Stomach (tissue), 9 donors: ENCODE results near the gene CFTR. TPM values are rescaled to one million over a fixed set of nuclear protein-coding genes. Genes with fewer than 3 reads are reported as not detected.

Experiments used
- DNase-seq, 2 donors: peaks; one replicate each; pipeline versions ENCODE4 v3.0.0 to v3.0.0-alpha.2; 2013 to 2019
- H3K27ac ChIP-seq, 5 donors: fragments of 200-600 bp in 4 of 5; sonication (generic) in 4 of 5; one replicate each; pipeline ENCODE4 v1.5.1; 2013 to 2019; ENCODE audit warnings: mild to moderate bottlenecking in 1 of 5, moderate library complexity in 1 of 5
- H3K27me3 ChIP-seq, 3 donors: fragments of 200-600 bp; sonication (generic); one replicate each; pipeline ENCODE4 v1.5.1; 2017 to 2019; ENCODE audit warnings: mixed run types in 1 of 3
- H3K36me3 ChIP-seq, 4 donors: fragments of 200-600 bp; sonication (generic); 1 replicate in 3 of 4; 2 replicates in 1 of 4; pipeline ENCODE4 v1.5.1; 2016 to 2019
- H3K4me1 ChIP-seq, 4 donors: fragments of 200-600 bp; sonication (generic); one replicate each; pipeline ENCODE4 v1.5.1; 2016 to 2019
- H3K4me3 ChIP-seq, 4 donors: fragments of 200-600 bp; sonication (generic) in 3 of 4; one replicate each; pipeline ENCODE4 v1.5.1; 2016 to 2019; ENCODE audit warnings: mild to moderate bottlenecking in 1 of 4
- H3K9me3 ChIP-seq, 4 donors: fragments of 200-600 bp; sonication (generic); one replicate each; pipeline ENCODE4 v1.5.1; 2016 to 2019
- CTCF ChIP-seq, 7 experiments: fragments of 450-650 bp in 4 of 7; fragments of 200-600 bp in 3 of 7; sonication (generic) in 3 of 7; IDR thresholded peaks; one replicate each; pipeline ENCODE4 v1.5.1; 2016 to 2019; ENCODE audit warnings: antibody characterized with exemption in 7 of 7, control low read depth in 2 of 7, mild to moderate bottlenecking in 1 of 7
- EP300 ChIP-seq: sonication (generic); formaldehyde crosslinking; IDR thresholded peaks from one replicate; pipeline ENCODE4 v1.6.1; 2017; ENCODE audit warnings: antibody characterized with exemption
- POLR2A ChIP-seq, 4 donors: fragments of 450-650 bp; IDR thresholded peaks; one replicate each; pipeline ENCODE4 v1.6.1; 2016; ENCODE audit warnings: antibody characterized with exemption in 4 of 4, control low read depth in 2 of 4, mild to moderate bottlenecking in 1 of 4, moderate library complexity in 1 of 4
- POLR2AphosphoS5 ChIP-seq, 3 donors: sonication (generic); formaldehyde crosslinking; IDR thresholded peaks; one replicate each; pipeline ENCODE4 v1.6.1; 2016; ENCODE audit warnings: antibody characterized with exemption in 3 of 3
- WGBS, 5 donors: extraction: QIAGEN DNeasy Blood & Tissue Kit in 3 of 5; methylation state at CpG; one replicate each; pipeline versions ENCODE4 v1.1.5 to v1.1.7; 2013 to 2018; 5-methylcytosine and 5-hydroxymethylcytosine counted together
- intact Hi-C: fragments of 100-400 bp; cut with DNase I; formaldehyde crosslinking; loops from one replicate; pipeline ENCODE4 v1.15.1; 2023; ENCODE audit warnings: low total_unique reads
- polyA plus RNA-seq, 3 donors: library from polyadenylated mRNA; stranded (reverse); fragments of 200-250 nt; gene quantifications; one replicate each; pipeline ENCODE4 v1.2.3, GENCODE V29; 2013
- total RNA-seq, 5 donors: library from RNA; depleted of rRNA; stranded (reverse); fragments of >200 nt; gene quantifications; one replicate each; pipeline versions ENCODE4 v1.1.0 to v1.2.3, GENCODE V29; 2014 to 2016
- donor health status: healthy with polysubstance abuse.
- donor health status: Bipolar disorder and iron deficiency.
- donor health status: healthy.

Gene CFTR
- total and polyA plus RNA-seq, 8 donors, result under 0.01 to 130 (median 1.7) TPM; not detected in 1

GRCh38 chr7:117667456-117667855 is 187.6 kb downstream of the CFTR start:
- TF ChIP-seq POLR2AphosphoS5 (IDR thresholded peaks at IDR 0.05) (no peak), POLR2A (IDR thresholded peaks at IDR 0.05) (no peak), EP300 (no peak), CTCF (IDR thresholded peaks at IDR 0.05) (no peak)
- WGBS, 5 donors, result 70 to 83% (median 74%) methylated on average over 2 of the region's 2 CpGs
- no peaks in the 10 kb centered on the region for H3K27me3 ChIP-seq

GRCh38 chr7:117669818-117670217 is 190.0 kb downstream of the CFTR start:
- H3K9me3 ChIP-seq, result no peaks in the 10 kb centered on the region
- H3K27ac ChIP-seq, result no peak overlapping the region
- WGBS, 5 donors, result 75 to 88% (median 85%) methylated on average over 4 of the region's 4 CpGs
- TF ChIP-seq CTCF (IDR thresholded peaks at IDR 0.05) (no peak), POLR2A (IDR thresholded peaks at IDR 0.05) (no peak)
- no peaks in the 10 kb centered on the region for H3K36me3 ChIP-seq
- DNase-seq, result no peak
- H3K27me3 ChIP-seq, result no peaks in the 10 kb centered on the region
- no peak overlapping the region for H3K4me3 ChIP-seq
- intact Hi-C loops, result no loop called here
- H3K4me1 ChIP-seq, result peaks cover 0 to 15% (median 0%) of the 10 kb centered on the region in 4 donors

More at GRCh38 chr7:117667456-117667855, 187.6 kb downstream of the CFTR start:
- DNase-seq, result no peak
- no peak overlapping the region for H3K4me3 ChIP-seq
- intact Hi-C loops, result no loop called here
- no peaks in the 10 kb centered on the region for H3K4me1 ChIP-seq
- no peaks in the 10 kb centered on the region for H3K9me3 ChIP-seq
- H3K36me3 ChIP-seq, result no peaks in the 10 kb centered on the region
- H3K27ac ChIP-seq, result no peak overlapping the region

GRCh38 chr7:117672453-117672852 is 192.6 kb downstream of the CFTR start:
- TF ChIP-seq POLR2AphosphoS5 (IDR thresholded peaks at IDR 0.05) (no peak), EP300 (no peak), POLR2A (IDR thresholded peaks at IDR 0.05) (no peak), CTCF (IDR thresholded peaks at IDR 0.05) (no peak)
- peak in 1 of 2 donors; percentile 33 for DNase-seq
- Histone ChIP-seq H3K27ac (peak overlapping the region in 1 of 5 donors; percentile 17), H3K27me3 (no peaks in the 10 kb centered on the region), H3K4me1 (peaks cover 0 to 15% (median 0%) of the 10 kb centered on the region in 4 donors), H3K9me3 (no peaks in the 10 kb centered on the region), H3K36me3 (no peaks in the 10 kb centered on the region), H3K4me3 (no peak overlapping the region)
- WGBS, 5 donors, result 15 to 44% (median 31%) methylated on average over 1 of the region's 1 CpG
- intact Hi-C loops, result no loop called here

GRCh38 chr7:117673367-117673766 is 193.5 kb downstream of the CFTR start:
- H3K36me3 ChIP-seq, result no peaks in the 10 kb centered on the region
- peak overlapping the region in 1 of 5 donors; percentile 11 for H3K27ac ChIP-seq
- peak; percentile 35 to 65 for DNase-seq
- H3K4me1 ChIP-seq, result peaks cover 0 to 15% (median 0%) of the 10 kb centered on the region in 4 donors
- H3K4me3 ChIP-seq, result no peak overlapping the region
- H3K9me3 ChIP-seq, result no peaks in the 10 kb centered on the region
- TF ChIP-seq CTCF (IDR thresholded peaks at IDR 0.05), result no peak
- no peak for TF ChIP-seq POLR2A (IDR thresholded peaks at IDR 0.05)
- TF ChIP-seq POLR2AphosphoS5 (IDR thresholded peaks at IDR 0.05), result no peak
- TF ChIP-seq EP300, result no peak
- H3K27me3 ChIP-seq, result peaks cover 0 to 5% (median 0%) of the 10 kb centered on the region in 3 donors
- intact Hi-C loops, result no loop called here
- WGBS, 5 donors, result 35 to 62% (median 43%) methylated on average over 11 to 14 of the region's 14 CpGs
